Stimulated activated memory B cell treated with anti-CD40 and anti-IgM and Interleukin-4, amounts not matched to agents 10 μg/mL and 1 μg/mL and 100 μg/mL, for 72 hours (primary cell): ENCODE measurements around the gene HEXD.

Experiments
- ATAC-seq: fragments of 150-1000 bp; cut with Tn5 transposase; 2 replicates; pipeline ENCODE4 v1.10.0; 2021
- H3K27ac Mint-ChIP-seq: one replicate; pipeline ENCODE4 v1.8.0; 2022; ENCODE audit warnings: mild to moderate bottlenecking, mixed read lengths
- H3K27me3 Mint-ChIP-seq: one replicate; pipeline ENCODE4 v1.8.0; 2022; ENCODE audit warnings: mixed read lengths
- H3K36me3 Mint-ChIP-seq: one replicate; pipeline ENCODE4 v1.8.0; 2022; ENCODE audit warnings: mixed read lengths
- H3K4me1 Mint-ChIP-seq: one replicate; pipeline ENCODE4 v1.8.0; 2022; ENCODE audit warnings: mixed read lengths
- H3K4me3 Mint-ChIP-seq: one replicate; pipeline ENCODE4 v1.8.0; 2022; ENCODE audit warnings: mild to moderate bottlenecking, moderate library complexity, mixed read lengths
- H3K9me3 Mint-ChIP-seq: one replicate; pipeline ENCODE4 v1.8.0; 2022; ENCODE audit warnings: mixed read lengths

The HEXD gene

DNA sequence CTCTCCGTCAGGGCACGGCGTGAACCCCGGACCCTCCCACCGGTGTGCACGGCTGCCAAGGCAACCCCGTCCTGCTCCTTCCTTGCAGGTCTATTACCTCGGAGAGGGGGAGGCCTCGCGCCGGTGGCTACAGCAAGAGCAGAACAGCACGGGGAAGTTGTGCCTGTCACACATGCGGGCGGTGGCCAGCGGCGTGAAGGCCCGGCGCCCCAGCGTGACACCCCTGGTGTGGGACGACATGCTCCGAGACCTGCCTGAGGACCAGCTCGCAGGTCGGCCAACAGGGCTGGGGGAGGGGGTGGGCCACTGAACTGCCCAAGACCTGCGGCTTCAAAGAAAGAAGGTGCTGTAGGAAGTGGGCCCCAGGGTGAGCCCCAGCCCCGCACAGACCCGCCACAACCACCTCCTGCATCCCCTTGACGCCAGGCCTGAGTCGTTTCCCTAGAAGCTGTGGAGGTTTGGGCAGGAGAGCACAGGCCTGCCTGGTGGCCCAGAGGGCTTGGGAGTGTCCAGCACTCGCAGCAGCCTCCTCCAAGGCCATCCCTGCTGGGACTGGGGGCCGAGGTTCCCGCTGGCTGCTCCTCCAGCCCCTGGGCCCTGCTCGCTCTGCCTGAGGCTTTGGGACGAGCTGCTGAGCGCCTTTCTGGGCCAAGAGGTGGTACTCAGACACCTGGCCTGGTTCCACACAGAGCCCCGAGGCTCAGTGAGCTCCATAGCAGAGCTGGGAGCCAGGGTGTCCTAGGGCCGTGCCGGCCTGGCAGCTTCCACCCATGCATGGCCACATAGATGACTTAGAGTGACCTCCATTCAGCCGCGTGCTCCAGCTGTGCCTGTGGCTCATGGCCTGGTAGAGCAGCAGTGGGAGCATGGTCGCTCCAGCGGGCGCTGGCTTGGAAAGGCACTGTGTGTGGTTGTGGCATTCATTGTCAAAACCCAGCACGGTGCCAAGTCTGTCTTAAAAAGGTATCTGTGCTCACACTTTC, 17.7 kb downstream of the HEXD start:
- H3K4me3 Mint-ChIP-seq: no peak overlapping the region
- H3K27me3 Mint-ChIP-seq: no peaks in the 10 kb centered on the region
- H3K4me1 Mint-ChIP-seq: peaks cover 38% of the 10 kb centered on the region
- H3K36me3 Mint-ChIP-seq: peaks cover 5% of the 10 kb centered on the region
- no peak for ATAC-seq
- peak overlapping the region; percentile 79 for H3K27ac Mint-ChIP-seq
- H3K9me3 Mint-ChIP-seq: no peaks in the 10 kb centered on the region

DNA sequence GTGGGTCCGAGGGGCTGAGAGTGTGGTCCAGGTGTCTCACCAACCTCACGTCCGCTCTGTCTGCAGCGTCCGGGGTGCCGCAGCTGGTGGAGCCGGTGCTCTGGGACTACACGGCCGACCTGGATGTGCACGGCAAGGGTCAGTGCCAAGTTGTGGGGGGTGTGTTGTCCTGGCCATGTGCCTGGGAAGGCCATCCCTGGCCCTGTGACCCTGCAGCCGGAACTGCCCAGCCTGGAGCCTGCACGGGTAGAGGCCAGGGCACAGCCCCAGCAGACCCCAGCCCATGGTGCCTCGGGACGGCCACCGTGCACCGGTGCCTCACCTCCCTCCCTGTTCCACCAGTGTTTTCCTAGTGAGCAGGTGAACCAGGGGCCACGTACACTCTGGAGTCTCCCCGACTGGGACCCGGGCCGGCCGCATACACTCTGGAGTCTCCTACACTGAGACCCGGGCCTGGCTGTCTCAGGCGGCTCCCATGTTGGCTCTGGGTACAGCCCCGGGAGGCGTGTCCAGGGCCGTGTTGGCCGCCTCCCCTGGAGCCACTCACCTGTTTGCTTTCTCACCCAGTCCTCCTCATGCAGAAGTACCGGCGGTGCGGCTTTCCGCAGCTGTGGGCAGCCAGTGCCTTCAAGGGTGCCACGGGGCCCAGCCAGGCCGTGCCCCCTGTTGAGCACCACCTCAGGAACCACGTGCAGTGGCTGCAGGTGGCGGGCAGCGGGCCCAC, 18.6 kb downstream of the HEXD start:
- Mint-ChIP-seq H3K4me1 (peaks cover 47% of the 10 kb centered on the region), H3K36me3 (peaks cover 5% of the 10 kb centered on the region), H3K4me3 (no peak overlapping the region), H3K9me3 (no peaks in the 10 kb centered on the region), H3K27me3 (no peaks in the 10 kb centered on the region), H3K27ac (no peak overlapping the region)
- no peak for ATAC-seq

- Mint-ChIP-seq H3K4me1 (peaks cover 52% of the 10 kb centered on the region), H3K9me3 (no peaks in the 10 kb centered on the region), H3K4me3 (no peak overlapping the region), H3K36me3 (peaks cover 7% of the 10 kb centered on the region), H3K27ac (peak overlapping the region; percentile 10), H3K27me3 (no peaks in the 10 kb centered on the region)
- ATAC-seq: no peak
Measured at GRCh38 chr17:82437325-82437668, 19.1 kb downstream of the HEXD start.

- Mint-ChIP-seq H3K27me3 (no peaks in the 10 kb centered on the region), H3K36me3 (peaks cover 18% of the 10 kb centered on the region), H3K4me1 (peaks cover 64% of the 10 kb centered on the region), H3K4me3 (no peak overlapping the region), H3K27ac (peak overlapping the region; percentile 10), H3K9me3 (no peaks in the 10 kb centered on the region)
- ATAC-seq: no peak
Measured at GRCh38 chr17:82438401-82439193, 20.4 kb downstream of the HEXD start.

GRCh38 chr17:82439194-82439828, 21.2 kb downstream of the HEXD start:
- H3K4me3 Mint-ChIP-seq: no peak overlapping the region
- no peaks in the 10 kb centered on the region for H3K9me3 Mint-ChIP-seq
- H3K27ac Mint-ChIP-seq: no peak overlapping the region
- peaks cover 57% of the 10 kb centered on the region for H3K4me1 Mint-ChIP-seq
- no peak for ATAC-seq
- H3K27me3 Mint-ChIP-seq: no peaks in the 10 kb centered on the region
- H3K36me3 Mint-ChIP-seq: peaks cover 13% of the 10 kb centered on the region

- H3K36me3 Mint-ChIP-seq: peaks cover 13% of the 10 kb centered on the region
- H3K9me3 Mint-ChIP-seq: no peaks in the 10 kb centered on the region
- ATAC-seq: no peak
- H3K4me1 Mint-ChIP-seq: peaks cover 51% of the 10 kb centered on the region
- no peaks in the 10 kb centered on the region for H3K27me3 Mint-ChIP-seq
- H3K4me3 Mint-ChIP-seq: no peak overlapping the region
- peak overlapping the region; percentile 72 for H3K27ac Mint-ChIP-seq
Measured at GRCh38 chr17:82439829-82440365, 21.8 kb downstream of the HEXD start.

DNA sequence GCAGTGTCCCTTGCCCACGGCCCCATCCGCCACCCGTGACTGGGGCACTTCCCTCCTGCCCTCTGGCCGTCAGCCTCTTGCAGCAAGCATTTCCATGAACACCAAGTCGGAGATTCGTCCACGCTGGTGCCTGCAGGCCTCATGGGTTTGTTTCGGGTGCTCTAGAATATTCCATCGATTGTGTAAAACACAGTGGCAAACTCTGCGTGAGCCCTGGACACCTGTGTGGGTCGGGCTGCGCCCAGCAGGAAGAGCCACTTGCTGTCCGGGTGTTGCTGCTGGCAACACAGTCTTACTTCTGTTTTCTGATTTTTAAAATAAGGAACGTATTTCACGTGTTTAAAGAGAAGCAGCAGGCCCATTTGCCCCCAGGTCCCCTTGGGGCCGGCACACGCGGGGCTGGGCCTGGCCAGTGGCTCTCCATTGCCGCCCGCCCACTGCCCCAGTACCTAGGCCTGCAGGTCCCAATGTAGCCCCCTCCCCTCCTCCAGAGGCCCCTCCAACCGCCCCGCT, 22.4 kb downstream of the HEXD start:
- Mint-ChIP-seq H3K4me3 (peak overlapping the region; percentile 61), H3K27ac (peak overlapping the region; percentile 72), H3K36me3 (peaks cover 13% of the 10 kb centered on the region)

GRCh38 chr17:82440991-82441627, 23.0 kb downstream of the HEXD start:
- peak overlapping the region; percentile 61 for H3K4me3 Mint-ChIP-seq
- peaks cover 18% of the 10 kb centered on the region for H3K36me3 Mint-ChIP-seq
- H3K27me3 Mint-ChIP-seq: no peaks in the 10 kb centered on the region
- no peaks in the 10 kb centered on the region for H3K9me3 Mint-ChIP-seq
- peaks cover 49% of the 10 kb centered on the region for H3K4me1 Mint-ChIP-seq
- H3K27ac Mint-ChIP-seq: peak overlapping the region; percentile 72
- ATAC-seq: peak; percentile 17

More for the DNA sequence above, 22.4 kb downstream of the HEXD start:
- peak; percentile 60 for ATAC-seq
- Mint-ChIP-seq H3K4me1 (peaks cover 45% of the 10 kb centered on the region), H3K27me3 (no peaks in the 10 kb centered on the region), H3K9me3 (no peaks in the 10 kb centered on the region)

GRCh38 chr17:82441691-82442487, 23.7 kb downstream of the HEXD start:
- Mint-ChIP-seq H3K27ac (peak overlapping the region; percentile 72), H3K9me3 (no peaks in the 10 kb centered on the region), H3K4me1 (peaks cover 56% of the 10 kb centered on the region), H3K4me3 (peak overlapping the region; percentile 52), H3K27me3 (no peaks in the 10 kb centered on the region), H3K36me3 (peaks cover 26% of the 10 kb centered on the region)
- peak; percentile 71 for ATAC-seq

DNA sequence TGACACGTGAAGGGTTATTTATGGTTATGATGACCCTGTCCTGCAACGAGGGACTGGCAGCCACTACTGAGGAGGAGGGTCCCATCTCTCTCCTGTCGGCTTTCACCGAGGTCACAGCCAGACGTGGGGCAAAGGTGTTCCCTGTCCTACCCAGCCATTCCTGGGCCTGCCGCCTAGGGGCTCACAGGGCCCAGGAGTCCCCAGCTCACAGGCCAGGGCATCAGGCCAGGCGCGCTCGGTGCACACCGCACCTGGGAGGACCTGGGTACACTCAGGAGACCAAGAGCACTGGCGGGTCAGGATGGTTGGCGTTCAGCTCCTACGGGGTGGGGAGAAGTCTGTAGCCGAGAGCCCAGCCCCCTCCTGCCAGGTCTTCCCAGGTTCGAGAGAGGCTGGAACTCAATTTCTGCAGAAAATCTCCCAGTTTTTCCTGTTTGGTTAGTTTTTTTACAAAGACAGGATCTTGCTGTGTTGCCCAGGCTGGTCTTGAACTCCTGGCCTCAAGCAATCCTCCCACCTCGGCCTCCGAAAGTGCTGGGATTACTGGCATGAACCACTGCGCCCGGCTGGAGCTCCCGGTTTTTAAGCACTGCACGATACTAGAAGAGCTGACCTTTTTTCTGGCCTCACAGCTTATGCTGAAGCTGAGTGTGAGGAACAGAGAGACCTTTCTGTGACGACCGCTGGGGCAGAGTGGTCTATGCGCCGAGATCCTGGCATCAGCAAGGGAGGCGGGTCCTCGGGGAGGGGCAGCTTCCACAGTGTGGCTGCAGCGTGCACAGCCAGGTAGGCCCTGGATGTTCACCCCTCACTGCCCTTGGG, 24.7 kb downstream of the HEXD start:
- Mint-ChIP-seq H3K27me3 (no peaks in the 10 kb centered on the region), H3K4me3 (no peak overlapping the region), H3K27ac (peak overlapping the region; percentile 10), H3K9me3 (no peaks in the 10 kb centered on the region), H3K4me1 (peaks cover 62% of the 10 kb centered on the region), H3K36me3 (peaks cover 33% of the 10 kb centered on the region)
- ATAC-seq: no peak

DNA sequence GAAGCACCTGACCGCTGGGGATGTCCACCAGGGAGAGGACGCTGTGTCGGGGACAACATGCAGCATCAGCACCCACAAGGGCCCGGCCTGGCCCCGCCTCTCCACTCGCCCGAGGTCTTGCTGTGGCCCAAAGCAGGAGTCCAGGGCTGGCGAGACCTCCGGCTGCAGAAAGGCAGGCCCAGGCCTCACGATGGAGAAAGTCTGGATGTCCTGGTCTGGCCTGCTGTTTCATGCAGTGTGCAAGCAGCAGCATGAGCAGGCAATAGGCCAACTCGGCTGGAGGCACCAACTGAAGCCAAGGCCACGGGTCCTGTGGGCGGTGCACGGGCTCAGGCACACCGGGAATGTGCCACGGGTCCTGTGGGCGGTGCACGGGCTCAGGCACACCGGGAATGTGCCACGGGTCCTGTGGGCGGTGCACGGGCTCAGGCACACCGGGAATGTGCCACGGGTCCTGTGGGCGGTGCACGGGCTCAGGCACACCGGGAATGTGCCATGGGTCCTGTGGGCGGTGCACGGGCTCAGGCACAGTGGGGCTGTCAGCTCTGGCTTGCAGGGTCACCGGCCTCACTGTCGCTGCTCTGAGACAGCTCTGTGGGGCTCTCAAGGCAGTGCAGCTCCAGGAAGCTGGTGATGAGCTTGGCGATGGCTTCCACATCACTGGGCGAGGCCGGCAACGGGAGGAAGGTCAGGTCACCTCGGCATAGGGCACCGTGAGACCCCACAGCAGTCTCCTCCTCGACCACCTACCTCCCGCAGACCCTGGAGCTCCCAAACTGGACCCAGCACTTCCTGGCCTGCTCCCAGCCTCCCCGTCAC, 25.5 kb downstream of the HEXD start:
- Mint-ChIP-seq H3K27me3 (no peaks in the 10 kb centered on the region), H3K4me1 (peaks cover 64% of the 10 kb centered on the region), H3K4me3 (no peak overlapping the region), H3K36me3 (peaks cover 35% of the 10 kb centered on the region), H3K27ac (peak overlapping the region; percentile 49), H3K9me3 (no peaks in the 10 kb centered on the region)
- ATAC-seq: no peak

- Mint-ChIP-seq H3K27me3 (no peaks in the 10 kb centered on the region), H3K27ac (peak overlapping the region; percentile 49), H3K4me1 (peaks cover 63% of the 10 kb centered on the region), H3K4me3 (no peak overlapping the region), H3K36me3 (peaks cover 35% of the 10 kb centered on the region), H3K9me3 (no peaks in the 10 kb centered on the region)
- ATAC-seq: no peak
Measured at GRCh38 chr17:82444284-82444893, 26.2 kb downstream of the HEXD start.
